ENCODE measurements around the gene DNAH3.
"Not testable (repeated sequence)": the region's sequence is repeated elsewhere in the genome, so short reads cannot be mapped to it uniquely, and the experiment has no call there.

Gene DNAH3

DNA sequence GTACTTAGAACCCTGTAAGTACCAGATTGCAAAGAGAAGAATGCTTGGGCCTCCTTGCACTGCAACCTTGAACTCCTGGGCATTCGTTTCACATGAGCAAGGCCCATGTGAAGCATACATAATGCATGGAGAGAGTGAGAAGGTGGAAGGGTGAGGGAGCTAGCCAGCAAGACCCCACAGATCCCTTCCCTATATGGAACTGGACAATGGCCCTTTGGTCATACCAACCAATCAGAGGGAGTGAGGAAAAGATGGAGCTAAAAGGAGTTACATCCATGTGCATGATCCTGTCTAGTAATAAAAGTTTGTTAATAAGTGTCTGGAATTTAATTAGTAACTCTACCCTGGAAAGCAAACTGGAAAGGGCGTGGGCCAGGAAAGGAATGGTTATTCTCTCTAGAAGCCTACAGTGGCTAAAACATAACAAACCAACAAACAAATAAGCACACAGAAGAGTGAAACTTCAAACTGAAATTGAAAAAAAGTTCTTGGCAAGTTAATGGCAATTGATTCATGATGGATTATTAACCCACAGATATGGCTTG lies 29.6 kb downstream of the DNAH3 start:
- DNase-seq: no peak

DNA sequence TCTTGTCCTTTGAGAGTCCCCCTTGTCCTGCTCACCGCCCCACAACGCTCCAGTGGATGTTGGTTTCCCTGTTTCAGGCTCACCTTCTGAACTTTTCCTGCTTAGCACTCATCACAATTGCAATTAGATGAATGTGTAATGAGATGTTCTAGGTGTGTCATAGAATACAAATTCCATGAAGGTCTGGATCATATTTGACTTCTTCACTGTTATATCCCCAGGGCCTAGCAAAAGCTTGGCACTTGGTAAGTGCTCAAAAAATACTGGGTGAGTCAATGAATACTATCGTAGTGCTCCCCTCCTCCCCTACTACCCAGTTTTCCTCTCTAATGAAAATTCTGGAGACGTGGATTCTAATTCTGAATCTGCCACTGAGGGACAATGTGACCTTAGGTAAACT lies 33.1 kb downstream of the DNAH3 start:
- DNase-seq: no peak

DNA sequence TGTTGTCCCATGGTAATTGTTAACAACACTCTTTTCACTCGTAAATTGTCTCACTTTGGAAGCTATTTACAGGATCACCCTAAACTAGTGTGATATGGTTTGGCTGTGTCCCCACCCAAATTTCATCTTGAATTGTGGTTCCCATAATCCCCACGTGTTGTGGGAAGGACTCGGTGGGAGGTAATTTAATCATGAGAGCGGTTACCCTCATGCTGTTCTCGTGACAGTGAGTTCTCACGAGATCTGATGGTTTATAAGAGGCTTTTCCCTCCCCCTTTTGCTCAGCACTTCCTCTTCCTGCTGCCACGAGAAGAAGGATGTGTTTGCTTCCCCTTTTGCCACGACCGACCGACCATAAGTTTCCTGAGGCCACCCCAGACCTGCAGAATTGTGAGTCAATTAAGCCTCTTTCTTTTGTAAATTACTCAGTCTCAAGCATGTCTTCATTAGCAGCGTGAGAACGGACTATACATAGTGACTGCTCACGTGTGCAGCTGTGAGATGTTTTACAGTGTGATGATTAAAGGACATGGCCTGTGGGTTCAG lies 34.4 kb downstream of the DNAH3 start:
- DNase-seq: no peak

DNA sequence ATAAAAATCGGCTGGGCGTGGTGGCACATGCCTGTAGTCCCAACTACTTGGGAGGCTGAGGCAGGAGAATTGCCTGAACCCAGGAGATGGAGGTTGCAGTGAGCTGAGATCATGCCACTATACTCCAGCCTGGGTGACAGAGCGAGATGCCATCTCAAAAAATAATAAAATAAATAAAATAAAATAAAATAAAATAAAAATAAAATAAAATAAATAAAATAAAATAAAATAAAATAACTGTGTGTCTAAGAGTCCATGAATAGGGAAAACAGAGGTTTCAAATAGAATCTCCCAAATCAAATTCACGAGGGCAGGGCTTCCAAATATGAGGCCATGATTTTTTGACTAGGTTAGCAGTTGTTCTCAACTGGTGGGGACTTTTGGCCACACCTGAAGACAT lies 35.1 kb downstream of the DNAH3 start:
- not testable (repeated sequence) for DNase-seq

DNA sequence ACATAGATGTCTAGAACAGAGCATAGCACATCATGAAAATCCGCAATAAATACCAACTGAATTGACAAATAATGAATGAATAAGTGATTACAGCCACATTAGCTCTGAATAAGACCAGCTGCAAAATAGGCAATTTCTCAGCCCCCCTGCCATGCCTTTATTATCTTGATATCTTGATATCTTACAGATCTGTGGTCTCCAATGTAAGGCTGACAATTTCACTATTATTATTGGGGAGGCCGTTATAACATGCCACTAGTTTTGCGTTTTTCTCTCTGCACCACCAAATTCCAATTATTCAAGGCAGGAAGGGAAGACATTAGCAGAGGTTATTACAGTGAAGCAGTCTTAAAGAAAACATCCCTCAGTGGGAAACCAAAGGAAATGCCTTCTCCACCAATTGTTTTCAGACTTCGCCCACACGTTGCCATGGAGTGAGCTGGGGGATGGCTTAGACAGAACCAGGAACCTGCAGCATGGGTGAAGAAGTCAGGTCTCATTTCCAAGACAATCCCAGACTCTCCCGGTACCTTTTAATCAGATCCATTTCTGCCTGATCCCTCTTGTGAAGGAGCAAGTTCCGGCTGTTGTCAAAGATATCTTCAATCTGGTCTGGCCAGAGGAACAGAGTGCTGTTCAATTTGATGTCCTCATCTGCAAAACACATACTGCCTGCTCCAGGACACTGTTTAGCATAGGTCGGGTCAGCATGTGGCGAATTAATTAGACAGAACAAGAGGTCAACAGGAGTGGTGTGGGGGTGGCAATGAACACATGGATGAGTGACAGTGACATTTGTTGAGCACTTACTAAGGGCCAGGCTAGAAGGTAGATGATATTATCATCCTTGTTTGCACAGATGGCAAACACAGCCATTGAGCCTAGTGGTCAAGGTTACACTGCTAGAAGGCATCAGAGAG lies 46.4 kb downstream of the DNAH3 start:
- no peak for DNase-seq

DNA sequence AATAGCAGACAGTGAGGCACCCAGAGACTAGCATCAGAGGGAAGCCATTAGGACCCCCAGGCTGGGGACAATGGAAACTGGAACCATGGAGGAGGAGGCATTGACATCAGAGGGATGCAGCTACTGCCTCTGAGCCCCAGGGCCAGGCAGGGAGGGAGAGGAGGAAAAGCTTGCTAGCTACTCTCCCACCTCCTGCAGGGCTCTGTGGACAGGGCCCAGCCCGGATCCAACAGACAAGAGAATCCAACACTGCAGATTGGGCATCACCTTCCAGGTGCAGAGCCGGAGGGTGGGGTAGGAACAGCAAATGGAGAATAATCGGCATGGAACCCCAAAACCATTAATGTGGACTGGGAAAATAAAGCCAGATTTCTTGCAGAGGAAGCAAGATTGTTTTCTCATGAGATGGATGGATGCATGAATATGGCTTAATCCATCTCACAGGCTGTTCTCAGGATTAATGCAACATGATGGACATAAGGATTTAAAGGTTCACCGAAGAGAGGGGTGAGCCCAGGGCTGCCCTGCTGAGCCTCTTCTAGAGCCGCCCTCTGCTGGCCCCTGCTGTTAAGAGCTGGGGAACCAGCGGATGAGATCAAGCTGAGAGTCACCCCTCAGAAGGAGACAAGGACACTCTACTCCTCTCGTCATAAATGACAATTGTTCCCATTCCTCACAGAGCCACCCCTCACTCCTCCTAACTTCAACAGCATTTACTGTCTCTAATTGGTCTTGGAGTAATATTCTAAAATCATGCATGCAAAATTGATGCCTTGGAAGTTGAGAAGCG lies 48.8 kb downstream of the DNAH3 start:
- no peak for DNase-seq

DNA sequence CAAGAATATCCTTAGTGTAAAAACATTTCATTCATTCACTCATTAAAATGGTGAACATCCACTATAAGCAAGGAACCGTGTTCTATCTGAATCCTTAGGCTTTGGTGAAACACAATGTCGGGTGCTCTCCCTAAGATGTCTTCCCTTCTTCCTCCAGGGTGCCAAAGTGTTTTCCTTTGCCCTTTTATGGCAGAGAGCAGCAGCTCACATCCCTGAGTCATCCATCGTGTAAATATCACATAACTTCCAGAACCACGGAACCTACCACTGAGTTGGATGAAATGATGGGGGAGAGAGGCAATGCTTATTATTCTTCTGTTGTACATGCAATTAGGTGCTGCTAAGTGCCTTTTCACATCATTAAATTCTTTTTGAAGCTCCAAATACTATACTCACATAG lies 50.2 kb downstream of the DNAH3 start:
- DNase-seq: no peak

DNA sequence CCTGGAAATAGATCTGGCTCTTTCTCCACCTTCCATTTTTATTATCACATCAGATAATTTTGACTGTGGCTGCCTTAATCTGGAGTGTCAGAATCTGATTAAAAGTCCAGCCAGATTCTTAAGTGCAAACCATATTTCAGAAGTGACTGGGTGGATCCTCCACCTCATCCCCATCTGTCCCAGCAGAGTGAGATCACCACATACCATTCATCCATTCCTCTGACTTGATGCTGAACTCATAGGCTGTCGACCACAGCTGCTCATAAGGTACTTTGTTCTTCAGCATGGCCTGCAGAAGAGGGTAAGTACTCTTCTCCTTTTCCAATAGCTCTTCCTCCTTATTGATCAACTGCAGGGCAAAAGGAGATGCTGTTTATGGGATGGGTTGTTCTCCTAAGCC lies 53.5 kb downstream of the DNAH3 start:
- no peak for DNase-seq

DNA sequence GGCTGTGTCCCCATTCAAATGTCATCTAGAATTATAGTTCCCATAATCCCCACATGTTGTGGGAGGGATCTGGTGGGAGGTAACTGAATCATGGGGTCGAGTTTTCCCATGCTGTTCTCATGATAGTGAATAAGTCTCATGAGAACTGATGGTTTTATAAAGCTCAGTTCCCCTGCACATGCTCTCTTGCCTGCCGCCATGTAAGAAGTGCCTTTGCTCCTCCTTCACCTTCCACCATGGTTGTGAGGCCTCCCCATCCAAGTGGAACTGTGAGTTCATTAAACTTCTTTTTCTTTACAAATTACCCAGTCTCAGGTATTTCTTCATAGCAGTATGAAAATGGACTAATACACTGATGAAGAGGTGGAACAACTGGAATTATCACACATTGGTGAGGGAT lies 55.9 kb downstream of the DNAH3 start:
- not testable (repeated sequence) for DNase-seq

DNA sequence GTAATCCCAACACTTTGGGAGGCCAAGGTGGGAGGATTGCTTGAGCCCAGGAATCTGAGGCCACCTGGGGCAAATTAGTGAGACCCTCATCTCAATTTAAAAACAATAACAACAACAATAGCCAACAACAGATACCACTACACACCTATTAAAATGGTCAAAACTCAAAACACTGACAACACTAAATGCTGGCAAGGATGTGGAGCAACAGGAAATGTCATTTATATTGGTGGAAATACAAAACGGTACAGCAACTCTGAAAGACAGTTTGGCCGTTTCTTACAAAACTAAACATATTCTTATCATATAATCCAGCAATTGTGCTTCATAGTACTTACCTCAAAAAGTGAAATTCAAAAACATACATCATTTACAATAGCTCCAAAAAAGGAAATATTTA lies 57.7 kb downstream of the DNAH3 start:
- DNase-seq: no peak

DNA sequence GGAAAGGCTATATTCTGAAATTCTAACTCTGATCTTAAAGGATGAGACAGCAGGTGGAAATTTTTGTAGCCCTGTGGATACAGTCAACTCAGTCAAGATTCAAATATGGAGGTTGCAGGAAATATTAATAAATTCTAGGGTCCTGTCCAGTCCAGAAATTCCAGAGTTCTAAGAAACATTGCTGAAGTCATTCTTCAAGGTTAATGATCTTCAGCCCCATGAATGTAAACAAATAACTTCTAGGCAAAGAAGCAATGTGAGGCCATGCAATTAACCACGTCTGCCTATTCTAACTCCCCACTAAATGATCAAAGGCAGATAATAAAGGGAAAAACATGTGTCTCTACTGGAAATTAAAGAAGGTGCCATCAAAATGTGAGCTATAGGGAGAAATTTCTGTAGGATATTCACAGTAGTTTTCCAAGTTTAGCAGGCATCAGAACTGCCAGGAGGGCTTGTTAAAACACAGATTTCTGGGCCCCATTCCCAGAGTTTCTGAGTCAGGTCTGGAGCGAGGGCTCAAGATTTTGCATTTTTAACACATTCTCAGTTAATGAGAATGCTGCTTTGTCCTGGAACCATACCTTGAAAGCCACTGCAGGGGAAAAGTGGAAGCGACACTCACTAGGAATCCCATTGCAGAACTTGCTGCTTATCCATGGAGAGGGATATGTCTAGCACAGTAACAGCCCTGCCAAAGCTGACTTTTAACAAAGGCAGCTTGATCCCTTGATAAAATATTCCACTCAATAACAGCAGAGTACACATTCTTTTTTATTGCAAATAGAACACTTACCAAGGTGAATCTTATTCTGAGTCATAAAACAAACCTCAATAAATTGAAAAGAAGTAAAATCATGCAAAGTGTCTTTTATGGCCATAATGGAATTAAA lies 61.8 kb downstream of the DNAH3 start:
- DNase-seq: no peak

DNA sequence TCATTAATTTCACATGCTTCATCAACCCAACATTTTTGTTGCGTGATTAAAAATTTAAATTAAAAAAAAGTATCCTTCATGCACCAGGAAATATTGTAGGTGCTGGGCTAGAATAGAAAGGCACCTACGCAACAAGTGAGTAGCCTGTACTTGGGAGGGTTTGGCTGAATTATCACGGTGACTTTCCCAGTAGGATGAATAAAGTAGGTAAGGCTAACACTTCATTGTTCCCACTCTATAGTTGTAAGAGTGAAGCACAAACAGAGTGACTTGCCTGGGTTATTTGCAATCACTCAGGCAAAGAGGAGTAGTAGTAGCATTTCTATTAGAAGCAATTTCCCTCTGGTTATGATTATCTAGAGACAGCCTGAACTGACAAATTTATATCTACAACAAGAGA lies 62.5 kb downstream of the DNAH3 start:
- DNase-seq: no peak

DNA sequence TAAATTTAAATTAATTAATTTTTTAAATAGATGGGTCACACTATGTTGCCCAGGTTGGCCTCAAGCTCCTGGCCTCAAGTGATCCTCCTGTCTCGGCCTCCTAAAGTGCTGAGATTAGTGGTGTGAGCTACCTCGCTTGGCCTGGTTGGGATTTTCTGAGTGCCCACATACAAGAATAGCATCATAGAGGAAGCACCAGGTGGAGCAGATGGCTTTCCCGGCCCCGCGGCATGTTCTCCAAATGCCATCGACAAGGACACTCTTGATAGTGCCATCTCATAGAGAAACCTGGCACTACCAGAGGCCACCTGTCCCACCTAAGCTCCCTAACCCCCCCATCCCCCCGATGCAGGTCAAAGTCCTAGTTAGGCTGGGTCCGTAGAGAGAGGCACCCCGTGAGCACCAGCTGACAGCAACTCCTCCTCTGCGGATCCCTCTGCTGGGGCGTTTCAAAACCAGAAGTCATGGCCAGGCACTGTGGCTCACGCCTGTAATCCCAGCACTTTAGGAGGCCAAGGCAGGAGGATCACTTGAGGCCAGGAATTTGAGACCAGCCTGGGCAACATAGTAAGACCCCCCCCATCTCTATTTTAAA lies 65.9 kb downstream of the DNAH3 start:
- DNase-seq: no peak

DNA sequence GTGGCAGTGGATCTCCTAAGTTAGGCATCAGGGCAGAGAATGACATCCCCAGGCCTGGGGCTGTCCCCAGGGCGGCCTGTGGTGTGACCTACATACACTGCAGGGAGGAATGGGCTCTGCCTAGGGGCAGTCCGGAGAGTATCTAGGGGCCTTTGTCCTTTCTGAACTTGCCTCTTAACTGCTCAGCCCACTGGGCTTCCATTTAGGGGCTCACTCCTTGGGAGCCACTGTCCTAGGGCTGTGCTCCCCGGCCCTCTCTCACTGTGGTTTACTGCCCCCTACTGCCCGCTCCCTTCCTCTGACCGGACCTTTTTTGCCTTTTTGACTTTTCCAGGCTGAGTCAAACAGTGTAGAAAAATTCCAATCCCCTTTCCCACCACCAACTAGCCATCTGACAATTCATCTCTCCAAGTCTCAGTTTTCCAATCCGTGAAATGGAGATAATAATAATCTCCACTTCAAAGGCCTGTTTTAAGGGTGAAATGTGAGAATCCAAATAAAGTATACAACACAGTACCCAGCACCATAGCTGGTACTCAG lies 66.8 kb downstream of the DNAH3 start:
- DNase-seq: no peak

DNA sequence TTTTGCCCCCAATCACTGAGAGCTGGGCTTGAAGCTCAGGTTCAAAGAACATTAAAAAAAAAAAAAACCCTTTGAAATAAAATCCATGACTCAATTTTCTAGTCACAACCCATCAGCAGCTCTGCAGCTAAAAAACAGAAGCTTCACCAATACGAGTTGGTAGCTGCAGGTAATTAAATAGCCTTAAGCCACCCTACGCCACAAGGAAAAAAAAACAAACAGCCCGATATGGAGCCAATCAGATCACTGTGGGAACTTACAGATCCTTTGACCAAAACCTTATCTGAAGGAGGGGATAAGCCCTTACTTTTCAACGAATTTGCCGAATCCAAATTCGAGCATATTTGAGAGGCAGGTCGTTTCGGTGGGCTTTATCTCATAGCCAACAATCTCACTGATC lies 69.3 kb downstream of the DNAH3 start:
- no peak for DNase-seq

DNA sequence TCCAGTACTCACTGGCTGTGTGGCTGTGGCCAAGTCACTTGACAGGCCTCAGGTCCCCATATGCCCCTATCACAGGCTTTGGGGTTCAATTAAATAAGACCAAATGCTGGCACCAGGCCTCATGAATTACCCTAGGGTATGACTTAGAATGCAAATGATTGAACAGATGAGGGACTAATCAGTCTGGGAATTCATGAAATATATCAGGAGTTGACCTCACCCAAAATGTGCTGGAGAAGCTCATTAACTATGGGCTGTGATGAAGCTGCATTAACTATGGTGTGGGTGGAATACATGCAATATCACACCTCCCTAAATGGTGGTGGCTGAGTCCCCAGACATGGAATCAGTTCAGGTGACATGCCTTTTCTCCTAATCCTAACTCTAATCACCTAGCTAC lies 72.1 kb downstream of the DNAH3 start:
- DNase-seq: no peak

DNA sequence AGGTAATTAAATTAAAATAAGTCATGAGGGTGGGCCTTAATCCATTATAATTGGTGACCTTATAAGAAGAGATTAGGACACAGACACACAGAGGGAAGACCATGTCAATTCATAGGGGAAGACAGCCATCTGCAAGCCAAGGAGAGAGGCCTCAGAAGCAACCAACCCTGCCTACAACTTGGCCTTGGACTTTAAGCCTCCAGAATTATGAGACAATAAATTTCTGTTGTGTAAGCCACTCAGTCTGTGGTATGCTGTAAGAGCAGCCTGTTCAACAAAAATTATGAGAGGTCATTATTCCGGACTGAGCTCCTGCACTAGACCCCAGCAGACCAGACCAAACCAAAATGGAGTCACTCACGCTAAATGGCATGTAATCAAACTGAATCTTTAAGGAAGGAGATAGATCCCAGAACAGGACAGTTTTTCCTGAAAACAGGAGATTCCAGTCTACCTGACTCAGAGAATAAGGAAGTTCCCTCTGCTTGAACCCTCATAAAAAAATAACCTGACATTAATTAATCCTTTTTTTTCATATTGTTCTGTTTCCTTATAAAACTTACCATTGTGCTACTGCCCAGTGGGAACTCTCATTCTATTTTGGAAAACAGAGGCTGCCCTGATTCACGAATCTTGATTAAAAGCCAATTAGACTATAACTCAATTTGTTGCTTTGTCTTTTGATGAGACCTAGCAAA lies 74.3 kb downstream of the DNAH3 start:
- DNase-seq: no peak

DNA sequence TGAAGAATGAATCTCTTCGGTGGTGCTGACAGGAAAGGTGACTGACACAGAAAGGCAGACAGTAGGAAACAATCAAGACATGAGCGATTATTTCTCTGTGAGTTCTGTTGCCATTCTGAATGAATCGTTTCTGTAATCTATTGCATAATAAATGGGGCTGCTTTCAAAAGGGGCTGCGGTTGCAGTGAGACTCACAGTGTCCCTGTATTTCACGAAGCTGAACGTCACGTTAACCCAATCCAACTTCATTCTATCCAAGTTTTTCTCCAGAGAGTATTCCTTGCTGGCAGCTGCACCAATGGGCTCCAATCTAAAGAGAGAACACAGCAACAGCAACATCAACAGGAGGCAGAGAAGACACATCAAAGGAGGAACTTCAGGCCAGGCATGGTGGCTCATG lies 75.4 kb downstream of the DNAH3 start:
- DNase-seq: no peak

DNA sequence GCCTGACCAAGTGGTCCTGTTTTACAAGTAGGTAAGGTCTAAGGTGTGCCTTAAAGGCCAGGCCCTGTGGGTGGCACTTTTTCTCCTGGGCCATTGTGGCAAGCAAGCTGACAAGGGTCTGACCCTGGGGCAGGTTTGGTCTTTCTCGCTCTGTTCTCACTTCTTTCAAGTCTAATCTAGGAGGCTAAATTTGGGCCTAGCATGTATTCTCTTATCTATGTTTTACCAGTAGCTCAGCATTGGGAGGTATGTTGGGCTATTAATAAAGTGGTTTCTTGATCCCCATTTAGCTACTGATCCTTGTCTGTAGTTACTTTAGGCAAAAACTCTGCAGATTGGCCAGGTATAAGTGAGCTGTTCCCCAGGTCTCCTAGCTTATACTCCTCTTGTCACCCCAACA lies 77.7 kb downstream of the DNAH3 start:
- DNase-seq: no peak

DNA sequence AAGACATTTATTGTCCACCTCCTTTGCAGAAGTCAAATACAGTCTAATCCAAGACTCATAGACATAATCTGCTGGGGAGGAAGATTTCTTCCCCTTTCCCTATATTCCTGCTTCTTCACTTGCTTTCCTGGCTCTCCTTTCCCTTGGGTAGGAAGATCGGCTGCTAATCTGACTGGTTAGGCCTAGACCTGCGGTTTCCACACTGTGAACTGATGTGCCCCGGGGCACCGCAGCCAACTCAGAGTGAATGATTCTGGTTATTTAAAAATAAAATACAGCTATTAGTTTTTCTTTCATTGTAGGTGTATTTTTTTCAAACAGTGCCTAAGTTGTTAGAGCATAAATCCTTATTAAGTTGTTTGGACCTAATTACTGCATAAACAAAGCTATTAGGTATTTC lies 78.9 kb downstream of the DNAH3 start:
- no peak for DNase-seq

DNA sequence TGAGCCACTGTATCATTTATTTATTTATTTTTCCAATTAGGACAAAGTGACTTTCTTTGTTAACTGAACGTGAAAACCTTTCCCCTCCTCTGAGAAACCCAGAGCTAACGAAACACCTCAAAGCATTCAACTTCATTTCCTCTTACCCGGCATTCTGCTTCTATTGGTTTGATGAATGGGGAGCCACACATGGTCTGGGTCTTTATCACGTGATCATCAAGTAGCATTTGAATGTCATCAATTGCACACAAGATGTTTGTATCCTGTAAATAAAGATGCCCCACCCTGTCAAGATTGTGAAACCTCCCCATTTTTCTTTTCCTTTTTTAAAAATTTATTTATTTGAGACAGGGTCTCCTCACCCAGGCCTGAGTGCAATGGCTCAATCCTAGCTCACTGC lies 80.1 kb downstream of the DNAH3 start:
- no peak for DNase-seq
